SU-DHL-6 (cell line): ENCODE data around the gene CNTROB.

Experiments used
- CTCF ChIP-seq: fragments of 200-600 bp; sonication (generic); IDR thresholded peaks from one replicate; pipeline ENCODE4 v1.5.1; 2017; ENCODE audit warnings: antibody characterized with exemption, mild to moderate bottlenecking, low read length, moderate library complexity; ENCODE audit not compliant: insufficient read depth, poor library complexity, severe bottlenecking
- EZH2phosphoT487 ChIP-seq: fragments of 200-600 bp; sonication (generic), shearing (Covaris generic); conservative IDR thresholded peaks from 2 replicates; pipeline ENCODE4 v1.6.1; 2018; ENCODE audit warnings: mild to moderate bottlenecking, antibody characterized with exemption, low read length, moderate library complexity, mixed read lengths

GRCh38 chr17:7956228-7956965 is 24.4 kb downstream of the CNTROB start:
- no peak for TF ChIP-seq CTCF
- TF ChIP-seq EZH2phosphoT487: no peak
